ENCODE measurements around the gene BMP6.

DNA sequence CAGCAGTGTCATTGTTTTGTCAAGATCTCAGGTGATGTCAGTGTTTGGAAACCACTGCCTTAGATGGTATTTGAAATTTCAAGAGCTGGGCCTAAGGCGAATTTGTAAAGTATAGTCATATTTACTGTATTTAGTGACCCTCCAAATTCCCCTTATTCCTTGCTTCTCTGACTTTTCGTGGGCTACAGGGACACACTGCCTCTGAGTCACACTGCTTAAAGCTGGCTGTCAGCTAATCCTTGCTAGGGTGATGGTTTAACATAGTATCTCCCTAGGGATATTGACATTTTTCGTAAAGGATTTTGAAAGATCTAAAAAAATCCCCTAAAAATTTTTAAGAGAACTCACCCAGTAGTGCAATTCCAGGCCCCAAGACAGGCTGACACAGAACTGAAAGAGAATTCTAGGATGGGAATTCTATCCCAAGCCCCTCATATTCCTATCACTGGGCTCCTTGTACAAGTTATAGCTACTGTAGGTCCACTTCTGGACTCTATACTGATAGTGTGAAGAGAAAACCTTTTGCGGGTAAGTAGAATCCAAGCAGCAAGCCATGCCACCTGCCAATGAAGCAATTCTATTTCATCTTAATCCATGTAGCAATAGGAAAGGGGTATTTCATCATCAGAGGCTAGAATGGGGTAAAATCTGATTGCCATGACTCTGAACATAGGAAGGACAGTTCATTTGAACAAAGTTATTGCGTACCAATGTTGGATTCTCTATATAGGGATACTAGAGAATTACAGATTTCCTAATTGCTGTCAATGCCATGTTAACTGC is 4.3 kb downstream of the BMP6 start:
- TF ChIP-seq, protein P1, sequence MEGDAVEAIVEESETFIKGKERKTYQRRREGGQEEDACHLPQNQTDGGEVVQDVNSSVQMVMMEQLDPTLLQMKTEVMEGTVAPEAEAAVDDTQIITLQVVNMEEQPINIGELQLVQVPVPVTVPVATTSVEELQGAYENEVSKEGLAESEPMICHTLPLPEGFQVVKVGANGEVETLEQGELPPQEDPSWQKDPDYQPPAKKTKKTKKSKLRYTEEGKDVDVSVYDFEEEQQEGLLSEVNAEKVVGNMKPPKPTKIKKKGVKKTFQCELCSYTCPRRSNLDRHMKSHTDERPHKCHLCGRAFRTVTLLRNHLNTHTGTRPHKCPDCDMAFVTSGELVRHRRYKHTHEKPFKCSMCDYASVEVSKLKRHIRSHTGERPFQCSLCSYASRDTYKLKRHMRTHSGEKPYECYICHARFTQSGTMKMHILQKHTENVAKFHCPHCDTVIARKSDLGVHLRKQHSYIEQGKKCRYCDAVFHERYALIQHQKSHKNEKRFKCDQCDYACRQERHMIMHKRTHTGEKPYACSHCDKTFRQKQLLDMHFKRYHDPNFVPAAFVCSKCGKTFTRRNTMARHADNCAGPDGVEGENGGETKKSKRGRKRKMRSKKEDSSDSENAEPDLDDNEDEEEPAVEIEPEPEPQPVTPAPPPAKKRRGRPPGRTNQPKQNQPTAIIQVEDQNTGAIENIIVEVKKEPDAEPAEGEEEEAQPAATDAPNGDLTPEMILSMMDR (IDR thresholded peaks at IDR 0.05), result no peak
- TF ChIP-seq POLR2AphosphoS5 (IDR thresholded peaks at IDR 0.05) (no peak), EP300 (IDR thresholded peaks at IDR 0.05) (no peak), POLR2A (IDR thresholded peaks at IDR 0.05) (no peak)
